GM18873 (cell line): ENCODE measurements around the gene PIK3R3.

Source experiments
- ATAC-seq: cut with Tn5 transposase; IDR thresholded peaks from one replicate; pipeline ENCODE4 v1.9.1; 2021; ENCODE audit warnings: mild to moderate bottlenecking, moderate library complexity, moderate number of reproducible peaks; ENCODE audit not compliant: unreplicated experiment, low FRiP score

Gene PIK3R3

DNA sequence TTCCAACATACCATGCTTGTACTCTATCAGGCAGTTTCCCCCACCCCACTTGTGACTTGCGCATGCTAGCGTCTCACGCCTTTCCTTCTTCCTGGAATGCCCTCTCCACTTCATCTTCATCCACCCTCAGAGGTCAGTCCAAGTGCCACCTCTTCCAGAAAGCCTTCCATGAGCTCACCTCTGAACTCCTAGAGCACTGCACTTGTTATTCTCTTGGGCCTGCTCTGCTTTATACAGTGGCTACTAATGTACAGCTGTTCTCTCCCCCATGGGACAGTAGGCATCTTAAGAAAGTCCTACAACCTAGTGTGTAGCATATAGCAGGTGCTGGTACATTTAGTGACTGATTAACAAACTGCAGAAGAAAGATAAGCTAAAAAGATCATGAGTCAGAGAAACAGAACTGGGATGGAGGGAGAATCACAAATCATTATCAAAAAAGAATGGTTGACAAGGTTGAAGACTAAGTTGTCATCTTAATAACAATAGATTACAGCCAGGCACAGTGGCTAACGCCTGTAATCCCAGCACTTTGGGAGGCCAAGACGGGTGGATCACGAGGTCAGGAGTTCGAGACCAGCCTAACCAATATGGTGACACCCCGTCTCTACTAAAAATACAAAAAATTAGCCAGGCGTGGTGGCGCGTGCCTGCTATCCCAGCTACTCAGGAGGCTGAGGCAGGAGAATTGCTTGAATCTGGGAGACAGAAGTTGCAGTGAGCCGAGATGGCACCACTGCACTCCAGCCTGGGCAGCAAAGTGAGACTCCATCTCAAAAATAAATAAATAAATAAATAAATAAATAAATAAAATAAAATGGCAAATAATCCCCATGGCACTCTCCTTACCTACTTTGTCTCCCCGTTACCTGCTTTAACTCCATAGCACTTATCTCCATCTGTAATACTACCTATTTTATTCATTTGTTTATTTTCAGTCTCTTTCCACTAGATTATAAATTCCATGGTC, 26.2 kb upstream of the PIK3R3 start:
- ATAC-seq, result peak; percentile 59

DNA sequence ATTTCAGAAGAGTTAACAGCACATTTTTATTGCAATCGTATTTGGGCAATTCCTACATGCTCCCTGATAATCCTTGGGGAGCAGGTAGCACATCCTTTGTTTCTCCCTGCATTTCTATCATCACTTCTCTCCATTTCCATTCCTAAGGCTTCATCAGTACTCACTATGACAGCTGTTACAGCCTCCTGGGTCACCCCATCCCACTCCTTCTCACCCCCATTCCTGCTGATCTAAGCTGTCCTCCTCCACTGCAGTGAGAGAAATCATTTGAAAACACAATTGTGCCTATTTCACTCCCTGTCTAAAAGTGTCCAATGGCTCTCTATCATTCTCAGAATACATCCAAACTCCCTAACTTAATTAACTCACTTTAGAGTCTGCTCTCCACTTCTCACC, 25.5 kb upstream of the PIK3R3 start:
- no peak for ATAC-seq

DNA sequence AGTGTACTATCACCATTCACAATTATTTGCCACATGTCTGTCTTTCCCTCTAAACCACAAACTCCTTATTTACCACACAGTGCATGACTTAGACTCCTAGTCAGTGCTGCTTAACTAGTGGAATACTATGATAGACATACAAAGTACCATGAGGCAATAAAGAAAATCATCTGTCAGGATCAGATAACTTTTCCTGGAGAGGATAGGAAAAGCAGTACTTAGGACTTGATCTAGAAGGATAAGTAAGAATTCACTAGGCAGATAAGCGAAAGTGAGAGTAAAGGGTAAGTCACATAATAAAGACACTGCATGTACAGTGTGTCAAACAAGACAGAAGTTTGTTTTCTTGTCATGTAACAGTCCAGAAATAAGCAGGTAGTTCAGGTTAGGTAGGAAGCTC, 21.3 kb upstream of the PIK3R3 start:
- no peak for ATAC-seq

DNA sequence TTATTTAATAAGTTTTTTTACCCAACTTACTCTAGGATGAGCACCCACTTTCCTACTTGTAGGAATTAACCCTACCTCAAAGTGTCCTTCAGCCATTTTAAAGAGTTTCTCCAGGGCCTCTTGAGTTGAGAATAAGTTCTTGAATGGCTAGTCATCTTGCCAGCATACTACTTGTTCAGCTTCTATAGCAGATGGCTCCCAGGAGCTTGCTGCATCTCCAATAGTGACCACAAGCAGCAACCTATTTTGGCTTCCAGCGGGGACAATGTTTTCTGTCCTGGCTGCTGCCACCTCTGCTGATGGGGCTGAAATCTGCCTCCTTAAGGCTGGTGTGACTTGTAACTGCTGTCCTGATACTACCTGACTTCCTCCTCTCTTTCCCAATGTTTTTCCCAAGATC, 20.8 kb upstream of the PIK3R3 start:
- no peak for ATAC-seq

DNA sequence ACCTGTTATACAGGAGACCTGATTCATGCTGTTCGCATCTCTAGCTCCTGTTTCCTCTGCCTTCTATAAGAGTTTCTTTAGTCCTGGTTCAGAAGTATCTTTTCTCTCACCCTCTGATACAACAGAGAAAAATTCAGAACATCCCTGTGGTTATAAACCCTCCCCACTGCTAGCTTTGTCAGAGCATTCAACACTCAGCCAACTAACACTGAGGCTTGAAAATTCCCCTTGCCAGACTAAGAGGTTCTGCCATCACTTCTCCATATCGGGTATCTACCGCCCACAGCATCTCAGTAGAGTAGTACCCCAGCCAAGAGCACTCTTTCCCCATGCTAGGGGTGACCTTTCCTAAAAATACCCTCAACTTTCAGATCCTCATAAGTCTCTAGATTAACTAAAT, 19.6 kb upstream of the PIK3R3 start:
- no peak for ATAC-seq

DNA sequence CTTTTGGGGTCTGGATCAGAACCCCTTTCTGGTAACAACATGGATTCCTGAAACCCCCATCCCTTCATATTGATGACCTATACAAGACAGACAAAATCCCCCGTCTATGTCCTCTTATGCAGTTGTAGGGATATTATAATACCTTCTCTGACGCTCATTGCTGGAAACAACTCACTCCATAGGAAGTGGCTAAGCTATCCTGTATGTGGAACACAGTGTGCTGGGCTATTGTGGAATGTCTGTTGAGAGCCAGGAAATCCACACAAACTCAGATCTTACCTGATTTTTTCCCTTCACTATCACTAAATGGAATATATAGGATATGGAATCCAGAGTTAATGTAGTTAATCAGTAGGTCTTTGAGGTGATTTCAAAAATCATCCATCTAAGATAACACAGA, 17.7 kb upstream of the PIK3R3 start:
- no peak for ATAC-seq

DNA sequence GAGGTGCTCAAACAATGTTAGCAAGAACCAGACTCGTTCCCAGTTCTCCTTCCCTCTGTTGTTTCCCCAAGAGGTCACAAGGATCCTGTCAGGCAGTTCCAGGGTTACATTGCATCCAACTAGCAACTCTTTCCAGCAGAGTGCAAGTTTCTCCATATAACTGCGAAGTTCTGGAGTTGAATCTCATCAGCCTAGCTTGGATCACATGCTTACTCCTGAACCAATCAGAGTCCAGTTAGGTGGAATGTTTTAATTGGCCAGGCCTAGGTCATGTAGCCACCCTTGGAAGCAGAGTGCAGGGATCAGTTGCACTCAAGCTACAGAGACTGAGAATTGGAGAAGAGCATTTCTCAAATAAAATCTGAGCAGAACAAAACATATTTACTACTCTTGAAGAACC, 15.9 kb upstream of the PIK3R3 start:
- ATAC-seq, result no peak

DNA sequence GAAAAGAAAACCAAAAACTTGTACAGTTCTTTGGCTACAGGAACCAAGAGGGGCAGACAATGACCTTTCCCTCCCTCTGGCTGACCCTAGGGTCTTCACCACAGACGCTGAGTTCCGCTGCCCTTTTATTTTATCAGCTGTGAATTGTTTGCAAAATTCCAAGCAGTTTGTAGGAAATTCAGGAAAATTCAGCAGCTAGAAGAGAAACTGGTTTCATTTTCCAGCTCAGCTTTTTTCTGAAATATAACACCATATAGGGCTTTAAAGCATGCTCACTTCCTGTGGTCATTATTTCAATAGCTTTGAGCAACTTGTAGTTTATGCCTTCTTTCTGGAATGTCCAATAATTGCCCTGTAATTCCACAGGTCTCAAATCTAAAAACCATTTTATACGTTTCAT, 5.5 kb upstream of the PIK3R3 start:
- no peak for ATAC-seq

DNA sequence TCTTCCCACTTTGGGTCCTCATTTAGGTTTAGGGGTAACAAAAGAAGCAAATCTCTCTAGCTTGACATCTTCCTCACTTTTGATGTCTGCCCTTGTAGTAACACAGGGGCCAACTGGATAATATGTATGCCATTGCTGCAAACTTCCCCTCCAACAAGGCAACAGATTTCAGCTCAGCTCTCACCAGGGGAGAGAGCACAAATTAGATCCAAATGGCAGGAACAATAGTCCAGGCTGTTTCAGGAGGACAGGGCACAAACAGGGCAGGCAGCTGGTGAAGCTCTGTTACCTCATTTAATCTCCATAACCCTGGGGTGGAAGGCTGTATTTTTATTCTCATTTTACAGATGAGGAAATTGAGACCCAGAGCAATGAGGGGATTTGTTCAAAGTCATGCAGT, 4.3 kb upstream of the PIK3R3 start:
- ATAC-seq, result no peak

DNA sequence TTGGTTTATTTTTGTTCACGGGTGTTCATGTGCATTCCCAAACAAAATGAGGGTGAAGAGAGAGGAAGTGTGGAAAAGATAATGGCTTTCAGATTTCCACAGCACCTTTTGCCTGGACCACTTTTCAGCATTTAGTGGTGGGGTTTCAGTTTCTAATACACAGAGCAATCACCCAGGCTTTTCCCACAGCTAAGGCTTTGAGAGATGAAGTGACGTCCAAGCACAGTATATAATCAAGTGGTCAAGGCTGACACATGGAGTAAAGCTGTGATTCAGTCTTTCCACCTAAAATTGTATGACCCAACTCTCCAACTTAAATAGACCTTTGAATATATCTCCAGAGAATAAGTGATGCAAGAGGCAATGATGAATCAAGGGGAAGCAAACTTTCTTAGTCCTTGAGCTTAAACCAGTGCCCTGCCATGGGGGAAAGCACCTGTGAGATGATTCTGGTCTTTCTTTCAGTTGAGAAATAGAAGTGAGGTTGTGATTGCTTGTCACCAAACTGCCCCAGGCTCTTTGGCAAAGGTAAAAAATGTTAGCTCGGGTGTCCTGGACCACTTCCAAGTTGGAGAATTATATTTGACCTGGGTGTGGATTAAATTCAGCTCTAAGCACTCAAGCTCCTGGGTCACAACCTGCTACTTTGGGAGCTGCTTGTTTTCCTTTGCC, 2.4 kb upstream of the PIK3R3 start:
- ATAC-seq, result no peak

DNA sequence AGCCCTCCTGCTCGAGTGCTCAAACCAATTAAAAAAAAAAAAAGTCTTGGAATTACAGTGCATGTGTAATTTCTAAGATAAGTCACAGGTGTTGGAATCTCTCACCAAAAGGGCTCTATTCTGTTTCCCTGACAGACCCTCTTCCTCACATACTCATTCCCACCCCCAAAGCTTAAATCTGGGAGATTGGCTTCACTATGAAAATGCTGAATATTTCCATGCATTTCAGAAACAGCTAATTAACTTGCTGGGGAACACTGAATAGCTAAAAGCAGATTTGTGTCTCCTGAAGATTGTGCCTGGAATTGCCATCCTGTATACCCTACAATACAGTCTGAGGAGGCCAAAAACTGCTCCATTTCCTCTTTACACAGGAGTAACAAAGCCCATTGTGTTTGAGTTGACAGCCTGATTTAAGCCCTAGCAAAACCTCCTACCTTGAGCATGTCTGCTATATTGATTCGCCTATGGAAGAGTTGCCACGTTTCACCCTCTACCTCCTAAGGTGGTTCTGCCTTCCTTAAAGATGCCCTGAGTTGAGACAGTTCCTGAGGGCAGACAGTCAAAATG, 1.4 kb upstream of the PIK3R3 start:
- ATAC-seq, result no peak

DNA sequence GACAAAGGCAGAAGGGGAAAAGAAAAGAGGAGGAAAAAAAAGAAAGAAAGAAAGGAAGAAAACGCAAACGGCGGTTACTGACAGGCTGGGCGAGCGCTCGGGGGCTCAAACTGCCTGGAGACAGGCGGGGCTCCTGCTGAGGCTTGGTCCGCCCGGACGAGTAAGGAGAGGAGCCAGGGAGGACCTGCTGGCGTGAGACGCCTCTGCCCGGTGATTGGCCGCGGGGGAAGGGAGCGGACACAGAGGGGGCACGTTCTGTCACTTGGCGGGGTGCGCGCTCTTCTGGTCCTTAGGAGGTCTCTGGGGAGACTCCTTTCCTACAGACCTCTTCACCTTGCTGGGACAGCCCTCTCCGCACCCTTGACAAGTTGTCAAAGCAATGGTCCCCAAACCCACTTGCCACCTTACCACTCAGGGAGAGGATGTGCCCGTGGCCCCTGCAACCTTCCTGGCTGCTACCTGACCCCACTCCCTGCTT, 791 bp upstream of the PIK3R3 start:
- peak; percentile 37 for ATAC-seq

DNA sequence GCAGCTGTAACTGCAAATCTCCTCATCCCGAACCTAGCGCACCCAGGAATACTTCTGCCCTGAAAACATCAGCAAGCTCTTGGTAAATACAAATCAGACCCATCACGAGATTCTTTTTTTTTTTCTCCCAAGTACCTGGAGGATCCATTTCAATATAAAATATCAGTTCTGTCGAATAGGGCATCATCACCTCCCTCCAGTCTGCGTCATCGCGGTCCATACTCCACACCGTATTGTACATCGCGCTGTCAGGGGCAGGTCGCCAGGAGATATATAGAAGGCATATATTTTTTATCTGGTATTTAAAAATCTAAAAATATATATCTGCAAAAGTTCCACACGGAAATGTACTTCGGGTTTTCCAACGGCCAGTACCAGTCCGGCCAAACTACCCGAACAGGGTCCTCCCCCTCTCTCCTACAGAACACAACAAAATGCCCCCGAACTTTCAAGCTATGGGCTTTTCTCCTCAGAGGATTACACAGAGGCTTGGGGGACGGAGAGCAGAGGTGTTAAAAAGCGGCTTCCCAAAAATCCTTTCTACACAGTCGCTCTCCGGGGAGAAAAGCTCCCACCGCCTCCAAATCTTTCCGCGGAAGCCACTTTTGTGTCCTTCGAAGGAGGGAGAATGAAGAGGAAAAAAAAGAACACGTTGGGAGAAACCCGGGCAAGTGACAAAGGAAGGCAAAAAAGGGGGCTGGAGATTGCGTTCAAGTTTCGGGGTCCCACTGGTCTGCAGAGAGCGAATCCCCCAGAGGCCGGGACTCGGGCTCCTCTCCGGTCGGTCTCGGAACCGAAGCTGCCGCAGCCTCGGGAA, 509 bp downstream of the PIK3R3 start:
- no peak for ATAC-seq

DNA sequence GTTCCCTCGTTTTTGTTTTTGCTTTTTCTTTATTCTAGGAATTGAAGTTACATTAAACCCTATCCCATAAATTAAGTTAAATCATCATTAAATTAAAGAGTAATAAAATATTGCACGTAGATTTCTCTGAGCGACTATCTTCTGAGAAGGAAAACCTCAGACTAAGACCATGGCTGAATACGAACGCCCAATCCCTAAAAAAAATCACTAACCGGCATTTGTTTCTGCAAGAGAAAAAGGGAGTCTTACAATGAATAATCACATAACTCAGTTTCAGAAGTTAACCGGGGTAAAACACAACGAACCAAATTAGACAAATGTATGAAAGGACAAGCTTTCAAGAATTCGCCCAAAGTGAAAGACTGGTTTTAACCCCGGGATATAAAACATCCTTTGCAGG, 1.3 kb downstream of the PIK3R3 start:
- no peak for ATAC-seq

DNA sequence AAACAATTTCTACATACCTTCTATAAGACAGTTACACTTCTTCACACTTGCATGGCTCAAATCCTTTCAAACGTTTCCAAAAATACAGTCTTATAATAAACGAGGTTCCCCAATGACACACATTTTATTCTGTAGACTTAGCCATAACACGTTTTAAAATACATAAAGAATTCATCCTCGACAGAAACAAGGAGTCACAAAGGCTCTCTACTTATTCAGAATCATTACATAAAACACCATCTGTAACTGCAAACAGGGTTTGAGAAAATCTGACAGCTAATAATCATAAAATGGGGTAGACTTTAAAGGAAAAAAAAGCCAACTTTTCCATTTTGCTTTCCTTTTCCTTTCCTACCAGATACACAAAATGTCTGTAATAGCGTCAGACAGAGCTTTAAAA, 1.8 kb downstream of the PIK3R3 start:
- ATAC-seq, result no peak

DNA sequence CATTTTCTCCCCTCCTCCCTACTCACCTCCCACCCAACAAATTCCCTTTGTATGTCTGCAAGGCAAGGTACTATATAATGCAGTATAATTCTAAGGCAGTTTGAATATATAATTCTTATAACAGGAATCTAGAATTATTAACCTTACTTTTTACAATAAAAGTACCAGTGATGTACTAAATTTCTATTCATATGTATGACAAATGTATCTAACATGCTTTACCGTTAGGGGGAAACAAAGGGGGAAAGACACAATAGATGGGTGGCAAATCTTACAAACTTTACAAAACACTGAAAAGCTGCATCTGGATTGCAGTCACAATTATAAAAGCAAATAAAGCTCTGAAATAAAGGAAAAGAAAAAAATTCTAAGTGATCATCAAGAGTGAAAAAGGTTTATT, 2.3 kb downstream of the PIK3R3 start:
- no peak for ATAC-seq

DNA sequence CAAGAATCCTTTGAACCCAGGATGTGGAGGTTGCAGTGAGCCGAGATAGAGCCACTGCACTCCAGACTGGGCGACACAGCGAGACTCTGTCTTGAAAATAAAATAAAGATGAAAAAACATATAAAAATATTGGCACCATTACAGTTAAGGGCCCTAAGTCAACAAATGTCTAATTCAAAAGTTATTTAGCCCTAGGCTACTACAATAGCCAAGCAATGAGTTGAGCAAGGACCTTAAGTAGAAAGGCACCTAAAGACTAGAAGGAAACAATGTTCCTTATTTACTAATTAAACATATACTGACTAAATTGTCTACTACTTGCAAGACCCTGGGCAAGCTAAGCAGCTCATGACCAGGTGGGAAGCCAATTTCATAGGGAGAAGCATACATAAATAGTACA, 4.1 kb downstream of the PIK3R3 start:
- ATAC-seq, result no peak

DNA sequence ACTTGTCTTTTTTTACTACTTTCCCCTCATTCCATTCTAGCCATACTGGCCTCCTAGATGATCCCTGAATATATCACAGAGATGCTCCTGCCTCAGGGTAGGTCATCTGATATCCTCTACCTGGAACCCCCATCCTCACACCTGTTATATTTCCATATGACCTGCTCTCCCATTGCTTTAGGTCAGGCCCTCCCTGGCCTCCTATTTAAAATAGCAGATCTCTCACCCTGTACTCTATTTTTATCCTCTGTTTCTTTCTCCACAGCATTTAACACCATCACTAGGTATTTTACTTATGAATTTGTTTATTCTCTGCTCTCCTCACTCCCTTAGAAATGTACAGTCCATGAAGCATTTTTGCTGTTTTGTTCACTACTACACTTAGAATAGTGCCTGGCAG, 13.6 kb downstream of the PIK3R3 start:
- no peak for ATAC-seq

DNA sequence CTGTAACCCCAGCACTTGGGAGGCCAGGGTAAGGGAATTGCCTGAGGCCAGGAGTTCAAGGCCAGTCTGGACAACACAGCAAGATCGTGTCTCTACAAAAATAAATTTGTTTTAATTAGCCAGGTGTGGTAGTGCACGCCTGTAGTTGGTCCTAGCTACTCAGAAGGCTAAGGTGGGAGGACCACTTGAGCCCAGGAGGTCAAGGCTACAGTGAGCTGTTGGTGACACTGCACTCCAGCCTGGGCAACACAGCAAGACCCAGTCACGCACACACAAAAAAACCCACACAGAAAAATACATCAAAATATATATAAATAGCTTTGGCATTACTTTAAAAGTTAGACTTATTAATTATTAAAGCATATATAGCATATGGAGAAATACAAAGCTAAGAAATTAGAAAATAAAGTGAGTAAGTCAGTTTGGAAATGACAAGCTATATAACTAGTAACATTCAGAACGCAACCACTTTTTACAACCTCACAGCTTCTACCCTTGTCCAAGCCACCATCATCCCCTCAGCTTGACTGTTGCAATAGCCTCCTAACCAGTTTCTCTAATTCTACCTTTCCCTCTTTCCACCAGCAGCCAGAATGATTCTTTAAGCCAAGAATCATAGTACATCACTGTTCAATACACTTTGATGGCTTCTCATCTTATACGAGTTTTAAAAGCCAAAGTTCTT, 14.5 kb downstream of the PIK3R3 start:
- no peak for ATAC-seq
